Karpas-422 (cell line): ENCODE measurements around the gene VAPB. TPM values are rescaled to one million over a fixed set of nuclear protein-coding genes. Genes with fewer than 3 reads are reported as not detected.
A peak's percentile ranks its signal among the peaks of the same experiment; 100 is the strongest.

Experiments used
- DNase-seq: peaks from one replicate; pipeline ENCODE4 v3.0.0-alpha.2; 2015
- H2AFZ ChIP-seq: fragments of 200-600 bp; sonication (generic); 2 replicates; pipeline ENCODE4 v1.6.1; 2014; ENCODE audit warnings: antibody characterized with exemption, low read length, mixed read lengths
- H3K27ac ChIP-seq: fragments of 200-600 bp; sonication (generic); 2 replicates; pipeline ENCODE4 v1.5.1; 2014; ENCODE audit warnings: mild to moderate bottlenecking, low read length, moderate library complexity
- H3K27me3 ChIP-seq: fragments of 200-600 bp; sonication (generic); 2 replicates; pipeline ENCODE4 v1.6.1; 2014; ENCODE audit warnings: low read length, mixed read lengths
- H3K36me3 ChIP-seq: fragments of 200-600 bp; sonication (generic); 2 replicates; pipeline ENCODE4 v1.6.1; 2014; ENCODE audit warnings: low read length, mixed read lengths; ENCODE audit not compliant: insufficient read depth
- H3K4me1 ChIP-seq: fragments of 200-600 bp; sonication (generic); 2 replicates; pipeline ENCODE4 v1.6.1; 2014; ENCODE audit warnings: mild to moderate bottlenecking, low read length, mixed read lengths
- H3K4me2 ChIP-seq: fragments of 200-600 bp; sonication (generic); 2 replicates; pipeline ENCODE4 v1.6.1; 2014; ENCODE audit warnings: low read length, low read depth, mild to moderate bottlenecking; ENCODE audit not compliant: poor library complexity, severe bottlenecking
- H3K4me3 ChIP-seq: fragments of 200-600 bp; sonication (generic); 2 replicates; pipeline ENCODE4 v1.5.1; 2014; ENCODE audit warnings: mild to moderate bottlenecking, antibody characterized with exemption, low read length, mixed read lengths
- H3K79me2 ChIP-seq: fragments of 200-600 bp; sonication (generic); 2 replicates; pipeline ENCODE4 v1.6.1; 2014; ENCODE audit warnings: mild to moderate bottlenecking, low read length, mixed read lengths
- H3K9ac ChIP-seq: fragments of 200-600 bp; sonication (generic); 2 replicates; pipeline ENCODE4 v1.6.0; 2014; ENCODE audit warnings: low read length
- H3K9me2 ChIP-seq: fragments of 200-600 bp; sonication (generic), shearing (Covaris generic); replicated peaks from 2 replicates; pipeline ENCODE4 v1.6.0; 2014; ENCODE audit warnings: mild to moderate bottlenecking, low read length, moderate library complexity; ENCODE audit not compliant: insufficient read depth
- H3K9me3 ChIP-seq: fragments of 300-700, 200-600 bp; sonication (generic); 2 replicates; pipeline ENCODE4 v1.6.1; 2014; ENCODE audit warnings: low read length, mixed read lengths
- H4K20me1 ChIP-seq: fragments of 200-600 bp; sonication (generic); 2 replicates; pipeline ENCODE4 v1.6.1; 2014; ENCODE audit warnings: mild to moderate bottlenecking, antibody characterized with exemption, low read length, low read depth; ENCODE audit not compliant: insufficient read depth
- total RNA-seq: library from RNA; depleted of rRNA; stranded (reverse); fragments of >200 nt; shearing (Covaris generic); gene quantifications from 2 replicates; pipeline ENCODE4 v1.2.3, GENCODE V29; 2014; ENCODE audit warnings: low replicate concordance

The VAPB gene
- total RNA-seq, 1 experiment from 2014 or later: 12.8 TPM

- Histone ChIP-seq H3K9me2 (no peaks in the 10 kb centered on the region), H3K27me3 (no peaks in the 10 kb centered on the region), H3K9ac (no peak overlapping the region), H3K79me2 (no peaks in the 10 kb centered on the region), H3K36me3 (no peaks in the 10 kb centered on the region), H4K20me1 (no peaks in the 10 kb centered on the region), H3K9me3 (no peaks in the 10 kb centered on the region), H2AFZ (no peak overlapping the region), H3K4me3 (no peak overlapping the region), H3K4me1 (no peaks in the 10 kb centered on the region), H3K4me2 (no peak overlapping the region), H3K27ac (no peak overlapping the region)
- no peak for DNase-seq
Measured at GRCh38 chr20:58473453-58474425, 84.7 kb downstream of the VAPB start.

GRCh38 chr20:58475466-58475865 lies 86.4 kb downstream of the VAPB start:
- no peak overlapping the region for H3K27ac ChIP-seq
- no peaks in the 10 kb centered on the region for H3K27me3 ChIP-seq
- no peaks in the 10 kb centered on the region for H3K4me1 ChIP-seq
- H3K36me3 ChIP-seq: no peaks in the 10 kb centered on the region
- no peak overlapping the region for H3K9ac ChIP-seq
- H3K9me3 ChIP-seq: no peaks in the 10 kb centered on the region
- H2AFZ ChIP-seq: no peak overlapping the region
- no peak overlapping the region for H3K4me3 ChIP-seq
- no peak overlapping the region for H3K4me2 ChIP-seq
- H3K79me2 ChIP-seq: no peaks in the 10 kb centered on the region
- no peaks in the 10 kb centered on the region for H4K20me1 ChIP-seq
- no peak for DNase-seq
- no peaks in the 10 kb centered on the region for H3K9me2 ChIP-seq

- no peak for DNase-seq
- Histone ChIP-seq H3K27ac (no peak overlapping the region), H2AFZ (no peak overlapping the region), H3K4me1 (peaks cover 2% of the 10 kb centered on the region; the same call in 1 of the 2 replicates), H3K9me3 (no peaks in the 10 kb centered on the region), H3K9ac (no peak overlapping the region), H4K20me1 (no peaks in the 10 kb centered on the region; the same call in 1 of the 2 replicates), H3K4me3 (no peak overlapping the region), H3K36me3 (no peaks in the 10 kb centered on the region), H3K4me2 (no peak overlapping the region), H3K27me3 (no peaks in the 10 kb centered on the region), H3K79me2 (no peaks in the 10 kb centered on the region), H3K9me2 (no peaks in the 10 kb centered on the region)
Measured at GRCh38 chr20:58478141-58478805, 89.2 kb downstream of the VAPB start.

GRCh38 chr20:58479726-58480440 lies 90.9 kb downstream of the VAPB start:
- Histone ChIP-seq H3K9me3 (no peaks in the 10 kb centered on the region), H3K4me3 (no peak overlapping the region)

DNA sequence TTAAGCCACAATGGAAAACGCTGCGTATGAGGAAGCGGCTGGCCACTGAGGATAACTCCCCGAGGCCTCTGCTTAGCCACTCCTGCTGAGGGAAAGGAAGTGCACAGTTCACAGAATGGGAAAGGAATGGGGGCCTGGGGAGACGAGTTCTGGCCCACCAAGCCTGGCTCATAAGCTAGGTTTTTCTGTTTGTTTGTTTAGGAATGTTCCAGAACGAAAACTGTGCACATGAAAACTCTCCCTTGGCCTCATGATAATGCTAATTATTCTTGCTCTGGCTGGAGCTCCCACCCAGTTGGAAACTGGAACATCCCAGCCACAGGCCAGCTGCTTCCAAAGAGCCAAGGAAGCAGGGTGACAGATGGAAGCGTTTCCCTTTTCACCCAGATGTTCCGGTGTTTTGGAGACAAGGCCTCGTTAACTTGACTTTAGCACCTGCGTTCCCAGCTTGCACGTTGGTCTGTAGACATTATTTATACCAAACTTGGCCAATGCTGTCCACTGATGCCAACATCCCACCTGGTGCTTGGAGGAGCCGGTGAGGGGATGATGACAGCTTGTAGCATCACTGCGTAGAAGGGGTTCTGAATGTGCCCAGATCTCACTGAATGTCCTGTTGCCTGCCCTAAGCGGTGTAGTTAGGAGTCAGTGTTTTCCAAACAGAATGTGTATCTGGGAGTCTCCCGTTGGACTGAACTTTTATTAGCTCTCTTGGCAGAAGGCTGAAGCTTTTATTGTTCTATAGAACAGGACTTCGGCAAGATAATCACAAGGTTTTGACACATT lies 91.7 kb downstream of the VAPB start:
- no peak overlapping the region for H3K4me3 ChIP-seq

More at GRCh38 chr20:58479726-58480440, 90.9 kb downstream of the VAPB start:
- no peaks in the 10 kb centered on the region for H3K9me2 ChIP-seq
- H3K27ac ChIP-seq: no peak overlapping the region
- H3K4me2 ChIP-seq: no peak overlapping the region
- H3K36me3 ChIP-seq: no peaks in the 10 kb centered on the region
- no peak overlapping the region for H3K9ac ChIP-seq
- no peak for DNase-seq
- H4K20me1 ChIP-seq: no peaks in the 10 kb centered on the region; the same call in 1 of the 2 replicates
- H3K79me2 ChIP-seq: no peaks in the 10 kb centered on the region
- H2AFZ ChIP-seq: no peak overlapping the region
- no peaks in the 10 kb centered on the region for H3K27me3 ChIP-seq
- H3K4me1 ChIP-seq: peaks cover 2% of the 10 kb centered on the region; the same call in 1 of the 2 replicates

GRCh38 chr20:58481481-58482021 lies 92.5 kb downstream of the VAPB start:
- Histone ChIP-seq H3K9ac (no peak overlapping the region), H3K27ac (no peak overlapping the region), H3K4me3 (no peak overlapping the region), H3K4me2 (no peak overlapping the region), H3K36me3 (0 out of 2 replicates have a peak, but pooled peaks cover 4% of the 10 kb centered on the region), H3K79me2 (no peaks in the 10 kb centered on the region), H3K4me1 (peaks cover 2% of the 10 kb centered on the region; the same call in 1 of the 2 replicates), H3K9me3 (peaks cover 5% of the 10 kb centered on the region), H2AFZ (no peak overlapping the region), H4K20me1 (no peaks in the 10 kb centered on the region; the same call in 1 of the 2 replicates), H3K9me2 (no peaks in the 10 kb centered on the region), H3K27me3 (no peaks in the 10 kb centered on the region)
- DNase-seq: peak; percentile 90

More for the DNA sequence above, 91.7 kb downstream of the VAPB start:
- Histone ChIP-seq H3K4me1 (peaks cover 2% of the 10 kb centered on the region; the same call in 1 of the 2 replicates), H3K9ac (no peak overlapping the region), H3K36me3 (no peaks in the 10 kb centered on the region), H4K20me1 (no peaks in the 10 kb centered on the region; the same call in 1 of the 2 replicates), H3K9me2 (no peaks in the 10 kb centered on the region), H2AFZ (no peak overlapping the region), H3K9me3 (no peaks in the 10 kb centered on the region), H3K27ac (no peak overlapping the region), H3K27me3 (no peaks in the 10 kb centered on the region), H3K4me2 (no peak overlapping the region), H3K79me2 (no peaks in the 10 kb centered on the region)
- no peak for DNase-seq

GRCh38 chr20:58482416-58482815 lies 93.4 kb downstream of the VAPB start:
- Histone ChIP-seq H3K27me3 (no peaks in the 10 kb centered on the region), H4K20me1 (no peaks in the 10 kb centered on the region; the same call in 1 of the 2 replicates), H3K9ac (no peak overlapping the region), H3K4me1 (peaks cover 2% of the 10 kb centered on the region; the same call in 1 of the 2 replicates), H3K9me2 (no peaks in the 10 kb centered on the region), H2AFZ (no peak overlapping the region), H3K9me3 (peaks cover 7% of the 10 kb centered on the region), H3K27ac (no peak overlapping the region), H3K36me3 (0 out of 2 replicates have a peak, but pooled peaks cover 4% of the 10 kb centered on the region), H3K4me2 (no peak overlapping the region), H3K4me3 (no peak overlapping the region), H3K79me2 (no peaks in the 10 kb centered on the region)
- DNase-seq: no peak
